Measurements from ENCODE around the gene BCL2L2.
A peak's percentile ranks its signal among the peaks of the same experiment; 100 is the strongest.

The BCL2L2 gene

GRCh38 chr14:23299986-23300686, 6.5 kb upstream of the BCL2L2 start:
- no peak for DNase-seq (ENCODE audit: low read depth)

DNA sequence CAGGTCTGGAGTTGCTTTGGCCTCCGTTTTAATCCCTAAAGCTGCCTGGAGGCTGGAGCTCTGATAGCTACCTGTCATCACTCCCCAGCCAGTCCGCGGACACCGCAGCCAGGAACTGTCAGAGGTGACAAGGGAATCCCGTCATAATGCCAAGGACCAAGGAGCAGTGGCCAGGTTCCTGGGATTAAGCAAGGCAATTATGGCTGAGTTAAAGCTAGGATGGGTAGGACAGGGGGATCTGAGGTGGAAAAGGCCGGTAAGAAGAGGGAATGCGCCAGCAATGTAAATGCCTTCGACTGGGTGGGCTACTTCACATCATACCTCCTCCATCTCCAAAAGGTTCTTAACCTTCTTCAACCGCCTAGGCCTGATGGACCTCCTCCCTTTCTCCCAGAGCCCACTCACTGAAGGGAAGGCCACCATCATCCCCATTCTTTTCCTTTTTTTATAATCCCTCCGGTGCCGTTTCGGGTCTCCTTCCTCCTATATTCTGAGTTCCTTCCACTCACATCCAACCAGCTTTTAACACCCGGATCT, 5.9 kb upstream of the BCL2L2 start:
- DNase-seq (ENCODE audit: low read depth), result no peak

- DNase-seq (ENCODE audit: low read depth), result peak; percentile 95
Observed at GRCh38 chr14:23301288-23301968, 5.2 kb upstream of the BCL2L2 start.

DNA sequence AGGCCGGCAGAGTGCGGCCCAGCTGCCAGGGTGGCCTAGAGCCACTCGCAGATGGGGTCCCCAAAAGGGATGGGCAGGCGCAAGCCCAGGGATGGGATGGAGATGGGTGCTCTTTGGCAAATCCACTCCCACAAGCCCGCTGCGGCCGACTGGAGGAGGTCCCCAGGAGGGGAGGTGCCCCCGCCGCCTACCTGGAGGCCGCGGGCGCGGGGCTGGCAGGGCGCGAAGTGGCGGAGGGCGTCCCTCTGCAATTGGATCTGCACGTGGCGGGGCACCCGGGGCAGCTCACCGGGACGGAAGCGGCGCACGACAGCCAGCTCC, 4.7 kb upstream of the BCL2L2 start:
- no peak for DNase-seq (ENCODE audit: low read depth)

- DNase-seq (ENCODE audit: low read depth), result peak; percentile 61
Observed at GRCh38 chr14:23302290-23303225, 4.1 kb upstream of the BCL2L2 start, which contains the start of gene PPP1R3E. TSS of gene PPP1R3E (minus strand) at chr14:23302859. CDS start at chr14:23302576, 283 bp downstream.

- DNase-seq (ENCODE audit: low read depth), result no peak
Observed at GRCh38 chr14:23307146-23307530, 505 bp downstream of the BCL2L2 start.

DNA sequence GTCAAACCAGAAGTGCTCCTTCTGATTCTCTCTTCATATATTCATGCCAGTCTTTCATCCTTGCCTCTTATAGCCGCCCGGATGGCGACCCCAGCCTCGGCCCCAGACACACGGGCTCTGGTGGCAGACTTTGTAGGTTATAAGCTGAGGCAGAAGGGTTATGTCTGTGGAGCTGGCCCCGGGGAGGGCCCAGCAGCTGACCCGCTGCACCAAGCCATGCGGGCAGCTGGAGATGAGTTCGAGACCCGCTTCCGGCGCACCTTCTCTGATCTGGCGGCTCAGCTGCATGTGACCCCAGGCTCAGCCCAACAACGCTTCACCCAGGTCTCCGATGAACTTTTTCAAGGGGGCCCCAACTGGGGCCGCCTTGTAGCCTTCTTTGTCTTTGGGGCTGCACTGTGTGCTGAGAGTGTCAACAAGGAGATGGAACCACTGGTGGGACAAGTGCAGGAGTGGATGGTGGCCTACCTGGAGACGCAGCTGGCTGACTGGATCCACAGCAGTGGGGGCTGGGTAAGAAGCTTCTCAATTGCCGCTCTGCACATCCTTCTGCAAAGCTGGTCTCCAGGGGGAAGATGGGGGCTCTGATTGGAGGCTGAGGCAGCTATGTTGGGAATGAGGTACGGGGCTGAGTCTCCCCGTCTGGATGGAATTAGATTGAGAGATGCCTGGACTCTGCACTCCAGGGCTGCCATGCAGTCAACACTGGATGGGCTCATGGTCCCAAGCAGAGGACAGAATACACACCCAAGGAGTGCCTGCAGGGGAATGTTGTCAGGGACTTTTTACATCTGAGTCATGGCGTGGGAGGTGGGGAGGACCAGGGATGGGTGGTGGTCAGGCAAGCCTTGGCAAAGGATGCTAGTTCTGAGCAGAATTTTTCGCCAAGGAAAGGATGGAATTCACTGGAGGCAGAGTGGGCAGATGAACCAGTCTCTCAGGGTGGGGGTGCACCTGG, 1.3 kb downstream of the BCL2L2 start:
- no peak for DNase-seq (ENCODE audit: low read depth)

GRCh38 chr14:23308721-23309445, 2.2 kb downstream of the BCL2L2 start:
- DNase-seq (ENCODE audit: low read depth), result no peak

- DNase-seq (ENCODE audit: low read depth), result no peak
Observed at GRCh38 chr14:23310546-23310945, 3.9 kb downstream of the BCL2L2 start.

GRCh38 chr14:23316300-23316699, 9.7 kb downstream of the BCL2L2 start:
- DNase-seq (ENCODE audit: low read depth), result no peak

GRCh38 chr14:23319746-23320583, 13.3 kb downstream of the BCL2L2 start:
- no peak for DNase-seq (ENCODE audit: low read depth)

DNA sequence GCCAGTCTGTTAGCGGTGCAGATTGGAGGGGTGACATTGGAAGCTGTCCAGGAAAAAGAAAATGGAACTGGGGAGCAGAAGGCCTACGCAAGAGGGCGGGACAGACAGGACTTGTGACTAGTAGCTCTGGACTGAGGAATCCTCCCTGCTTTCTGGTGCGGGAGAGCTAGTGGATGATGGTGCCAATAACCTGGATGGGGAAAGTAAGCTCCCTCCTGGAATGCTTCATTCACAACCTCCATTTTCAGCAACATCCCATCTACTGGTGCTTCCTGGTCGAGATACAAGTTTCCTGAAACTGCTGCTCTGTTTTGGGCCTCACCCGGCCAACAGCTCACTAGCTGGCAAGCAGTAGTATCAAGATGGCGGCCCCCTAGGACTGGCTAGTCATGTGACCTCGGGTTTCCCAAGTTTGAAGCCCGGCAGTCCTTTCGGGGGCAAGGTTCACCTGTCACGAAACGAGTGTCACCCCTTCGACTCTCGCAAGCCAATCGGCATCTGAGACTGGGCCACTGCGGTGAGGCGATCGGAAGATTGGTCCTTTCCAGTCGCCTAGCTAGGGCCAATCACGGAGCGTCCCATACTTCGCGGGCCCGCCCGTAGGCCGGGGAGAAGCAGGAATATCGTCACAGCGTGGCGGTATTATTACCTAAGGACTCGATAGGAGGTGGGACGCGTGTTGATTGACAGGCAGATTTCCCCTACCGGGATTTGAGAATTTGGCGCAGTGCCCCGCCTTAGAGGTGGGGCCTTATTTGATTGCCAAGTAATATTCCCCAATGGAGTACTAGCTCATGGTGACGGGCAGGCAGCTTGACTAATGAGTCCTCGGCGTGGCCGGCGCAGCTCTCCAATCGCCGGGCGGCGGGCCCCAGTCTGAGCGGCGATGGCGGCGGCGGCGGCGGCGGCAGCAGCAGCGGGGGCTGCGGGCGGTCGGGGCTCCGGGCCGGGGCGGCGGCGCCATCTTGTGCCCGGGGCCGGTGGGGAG, 14.2 kb downstream of the BCL2L2 start, which contains the start of gene PABPN1:
PABPN1 (plus strand) TSS at position 874 of the 988 bp plus-strand sequence; CDS start at position 887, 13 bp downstream.
- DNase-seq (ENCODE audit: low read depth), result peak; percentile 81

- DNase-seq (ENCODE audit: low read depth), result no peak
Observed at GRCh38 chr14:23321572-23322547, 15.2 kb downstream of the BCL2L2 start.

DNA sequence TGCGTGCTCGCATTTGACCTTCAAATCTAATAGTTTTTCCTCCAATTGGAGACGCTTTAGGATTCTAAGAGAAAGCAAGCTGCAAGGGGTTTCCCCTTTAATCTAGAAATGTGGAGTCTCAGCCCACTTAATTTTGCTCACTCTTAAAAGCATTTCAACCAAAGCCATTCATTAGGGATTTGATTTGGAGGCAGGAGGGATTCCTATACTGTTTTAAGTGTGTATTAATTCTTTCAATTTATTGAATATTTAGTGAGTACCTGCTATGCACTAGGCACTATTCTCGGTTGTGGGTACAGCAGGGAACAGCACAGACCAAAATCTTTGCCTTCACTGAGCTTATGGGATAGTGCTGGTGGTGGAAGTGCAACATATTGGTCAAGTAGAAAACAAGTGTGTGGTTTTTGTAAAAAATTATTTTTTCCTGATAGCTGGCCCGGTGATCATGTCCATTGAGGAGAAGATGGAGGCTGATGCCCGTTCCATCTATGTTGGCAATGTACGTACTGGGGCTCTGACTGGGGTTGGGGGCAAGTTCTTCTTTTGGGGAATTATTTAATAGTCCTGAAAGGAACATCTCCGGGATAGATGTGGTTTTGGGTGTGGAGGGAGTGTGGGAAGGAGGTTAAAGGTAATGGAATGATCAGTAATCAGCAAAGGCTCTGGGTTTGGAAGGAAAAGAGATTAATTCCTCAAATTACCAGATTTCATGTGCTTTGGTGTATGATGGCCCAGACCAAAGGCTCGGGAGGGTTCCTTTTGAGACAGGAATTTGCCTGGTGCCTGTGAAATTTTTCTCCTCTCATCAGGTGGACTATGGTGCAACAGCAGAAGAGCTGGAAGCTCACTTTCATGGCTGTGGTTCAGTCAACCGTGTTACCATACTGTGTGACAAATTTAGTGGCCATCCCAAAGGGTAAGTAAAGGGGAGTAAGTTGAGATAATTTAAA, 16.2 kb downstream of the BCL2L2 start:
- no peak for DNase-seq (ENCODE audit: low read depth)

DNA sequence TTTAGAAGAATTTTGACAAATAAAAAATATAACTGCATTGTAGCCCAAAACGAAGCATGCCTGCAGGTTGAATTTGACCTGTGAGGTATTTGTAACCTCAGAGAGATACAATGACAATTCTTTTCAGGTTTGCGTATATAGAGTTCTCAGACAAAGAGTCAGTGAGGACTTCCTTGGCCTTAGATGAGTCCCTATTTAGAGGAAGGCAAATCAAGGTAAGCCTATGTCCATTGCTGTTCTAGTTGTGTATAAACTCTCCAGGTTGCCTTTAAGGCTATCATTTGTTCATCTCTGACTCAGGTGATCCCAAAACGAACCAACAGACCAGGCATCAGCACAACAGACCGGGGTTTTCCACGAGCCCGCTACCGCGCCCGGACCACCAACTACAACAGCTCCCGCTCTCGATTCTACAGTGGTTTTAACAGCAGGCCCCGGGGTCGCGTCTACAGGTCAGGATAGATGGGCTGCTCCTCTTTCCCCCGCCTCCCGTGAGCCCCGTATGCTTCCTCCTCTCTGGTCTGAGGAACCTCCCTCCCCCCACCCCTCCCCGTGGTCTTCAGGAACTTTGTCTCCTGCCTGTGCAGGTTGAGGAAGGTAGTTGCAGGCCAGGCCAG, 17.3 kb downstream of the BCL2L2 start:
- DNase-seq (ENCODE audit: low read depth), result no peak
